Gastrocnemius medialis (tissue), 4 donors: ENCODE data around the gene PHACTR1. TPM values are rescaled to one million over a fixed set of nuclear protein-coding genes. Genes with fewer than 3 reads are reported as not detected.

Source experiments
- ATAC-seq, 2 donors: fragments of 150-250 bp; one replicate each; pipeline ENCODE4 v1.9.1; 2016
- DNase-seq, 2 donors: peaks; one replicate each; pipeline ENCODE4 v3.0.0-alpha.2; 2019
- H3K27ac ChIP-seq, 4 donors: fragments of 200-600 bp; sonication (generic); 1 replicate in 1 of 4; 2 replicates in 3 of 4; pipeline ENCODE4 v1.5.1; 2016 to 2018; ENCODE audit warnings: mild to moderate bottlenecking in 2 of 4, moderate library complexity in 1 of 4
- H3K27me3 ChIP-seq, 3 donors: fragments of 200-600 bp; sonication (generic) in 2 of 3; 1 replicate in 1 of 3; 2 replicates in 2 of 3; pipeline versions ENCODE4 v1.5.1 to v1.6.0; 2016 to 2019; ENCODE audit warnings: mild to moderate bottlenecking in 1 of 3, moderate library complexity in 1 of 3
- H3K36me3 ChIP-seq, 2 donors: fragments of 200-600 bp; sonication (generic) in 1 of 2; one replicate each; pipeline ENCODE4 v1.5.1; 2017 to 2018
- H3K4me1 ChIP-seq, 2 donors: fragments of 200-600 bp; sonication (generic) in 1 of 2; one replicate each; pipeline ENCODE4 v1.5.1; 2016 to 2017; ENCODE audit warnings: mild to moderate bottlenecking in 2 of 2
- H3K4me3 ChIP-seq, 4 donors: fragments of 200-600 bp; sonication (generic) in 3 of 4; 1 replicate in 1 of 4; 2 replicates in 3 of 4; pipeline ENCODE4 v1.5.1; 2016 to 2019; ENCODE audit warnings: mild to moderate bottlenecking in 2 of 4
- H3K9me3 ChIP-seq, 3 donors: fragments of 200-600 bp; sonication (generic) in 2 of 3; 1 replicate in 1 of 3; 2 replicates in 2 of 3; pipeline ENCODE4 v1.5.1; 2016 to 2019
- POLR2A ChIP-seq, 2 donors: fragments of 450-650 bp; IDR thresholded peaks; one replicate each; pipeline ENCODE4 v1.6.1; 2017; ENCODE audit warnings: antibody characterized with exemption in 2 of 2, mild to moderate bottlenecking in 2 of 2, moderate library complexity in 2 of 2
- in situ Hi-C, 4 donors: fragments of 200-750 bp; cut with MboI; loops; one replicate each; pipeline versions ENCODE4 v1.15.0 to v1.8.0; 2017; ENCODE audit warnings: low sequenced_read_pairs in 4 of 4
- intact Hi-C: fragments of 100-400 bp; cut with DNase I; formaldehyde crosslinking; loops from one replicate; pipeline ENCODE4 v1.15.1; 2023; ENCODE audit warnings: low total_unique reads
- total RNA-seq, 4 donors: library from RNA; depleted of rRNA; stranded (reverse); fragments of >200 nt; gene quantifications; one replicate each; pipeline versions ENCODE4 v1.1.0 to v1.2.3, GENCODE V29; 2016
- TF ChIP-seq, protein P1 (sequence below), 5 experiments: fragments of 450-650 bp in 3 of 5; fragments of 200-600 bp in 2 of 5; sonication (generic) in 2 of 5; IDR thresholded peaks in 4 of 5; conservative IDR thresholded peaks in 1 of 5; 1 replicate in 4 of 5; 2 replicates in 1 of 5; pipeline ENCODE4 v1.5.1; 2016 to 2019; ENCODE audit warnings: antibody characterized with exemption in 5 of 5, mild to moderate bottlenecking in 3 of 5, moderate library complexity in 3 of 5

Gene PHACTR1
- total RNA-seq, 4 donors from 2014 or later: 0.07 to 0.82 (median 0.21) TPM

DNA sequence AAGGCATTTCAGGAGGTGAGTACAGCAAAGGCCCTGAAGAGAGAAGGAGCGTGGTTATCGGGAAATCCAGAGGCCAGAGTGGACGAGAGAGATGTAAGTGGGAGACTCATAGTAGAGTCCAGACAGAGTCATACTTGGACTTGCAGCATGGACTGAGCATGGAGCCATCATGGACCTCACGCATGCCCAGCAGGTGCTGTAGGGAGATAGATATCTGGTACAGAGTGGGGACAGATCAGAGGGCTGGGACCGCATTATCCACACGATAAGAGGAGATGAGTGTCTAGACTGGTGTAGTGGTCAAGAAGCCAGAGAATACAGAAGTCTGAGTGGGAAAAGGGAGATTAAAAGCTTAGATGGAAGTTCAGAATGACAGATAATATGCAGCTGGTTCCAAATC, 484.8 kb downstream of the PHACTR1 start:
- intact Hi-C loops: no loop called here

DNA sequence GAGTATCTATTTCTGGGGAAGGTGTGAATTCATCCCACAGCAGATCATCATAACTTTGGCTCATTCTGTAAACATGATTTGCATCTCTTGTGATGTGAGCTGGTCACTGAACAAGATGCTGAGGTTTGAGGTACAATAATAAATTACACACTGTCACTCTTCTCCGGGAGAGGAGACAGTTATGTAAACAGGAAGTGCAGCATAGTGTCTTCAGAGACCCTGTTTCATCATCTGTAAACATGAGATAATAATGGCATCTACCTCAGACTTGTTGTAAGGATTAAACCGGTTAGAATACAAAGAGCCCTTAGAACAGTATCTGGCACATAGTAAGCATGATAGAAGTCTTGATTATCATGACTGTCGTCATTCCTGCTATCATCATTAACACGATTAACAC, 486.6 kb downstream of the PHACTR1 start:
- DNase-seq (no peak), ATAC-seq (no peak)
- no peaks in the 10 kb centered on the region for H3K9me3 ChIP-seq
- H3K27ac ChIP-seq: no peak overlapping the region
- H3K4me1 ChIP-seq: no peaks in the 10 kb centered on the region
- no peaks in the 10 kb centered on the region for H3K36me3 ChIP-seq
- no peaks in the 10 kb centered on the region for H3K27me3 ChIP-seq
- in situ Hi-C loops (no loop called here), intact Hi-C loops (no loop called here)
- TF ChIP-seq, protein P1, sequence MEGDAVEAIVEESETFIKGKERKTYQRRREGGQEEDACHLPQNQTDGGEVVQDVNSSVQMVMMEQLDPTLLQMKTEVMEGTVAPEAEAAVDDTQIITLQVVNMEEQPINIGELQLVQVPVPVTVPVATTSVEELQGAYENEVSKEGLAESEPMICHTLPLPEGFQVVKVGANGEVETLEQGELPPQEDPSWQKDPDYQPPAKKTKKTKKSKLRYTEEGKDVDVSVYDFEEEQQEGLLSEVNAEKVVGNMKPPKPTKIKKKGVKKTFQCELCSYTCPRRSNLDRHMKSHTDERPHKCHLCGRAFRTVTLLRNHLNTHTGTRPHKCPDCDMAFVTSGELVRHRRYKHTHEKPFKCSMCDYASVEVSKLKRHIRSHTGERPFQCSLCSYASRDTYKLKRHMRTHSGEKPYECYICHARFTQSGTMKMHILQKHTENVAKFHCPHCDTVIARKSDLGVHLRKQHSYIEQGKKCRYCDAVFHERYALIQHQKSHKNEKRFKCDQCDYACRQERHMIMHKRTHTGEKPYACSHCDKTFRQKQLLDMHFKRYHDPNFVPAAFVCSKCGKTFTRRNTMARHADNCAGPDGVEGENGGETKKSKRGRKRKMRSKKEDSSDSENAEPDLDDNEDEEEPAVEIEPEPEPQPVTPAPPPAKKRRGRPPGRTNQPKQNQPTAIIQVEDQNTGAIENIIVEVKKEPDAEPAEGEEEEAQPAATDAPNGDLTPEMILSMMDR (IDR thresholded peaks at IDR 0.05 in 4 of 5, conservative IDR thresholded peaks at IDR 0.05 in 1 of 5): no peak
- TF ChIP-seq POLR2A (IDR thresholded peaks at IDR 0.05): no peak
- no peak overlapping the region for H3K4me3 ChIP-seq

More for the DNA sequence above, 484.8 kb downstream of the PHACTR1 start:
- TF ChIP-seq POLR2A (IDR thresholded peaks at IDR 0.05): no peak
- TF ChIP-seq, protein P1 (IDR thresholded peaks at IDR 0.05 in 4 of 5, conservative IDR thresholded peaks at IDR 0.05 in 1 of 5): no peak
- H3K36me3 ChIP-seq: no peaks in the 10 kb centered on the region
- in situ Hi-C loops: no loop called here
- DNase-seq (no peak), ATAC-seq (no peak)
- H3K27ac ChIP-seq: no peak overlapping the region
- H3K9me3 ChIP-seq: no peaks in the 10 kb centered on the region
- no peaks in the 10 kb centered on the region for H3K4me1 ChIP-seq
- H3K4me3 ChIP-seq: no peak overlapping the region
- H3K27me3 ChIP-seq: no peaks in the 10 kb centered on the region

DNA sequence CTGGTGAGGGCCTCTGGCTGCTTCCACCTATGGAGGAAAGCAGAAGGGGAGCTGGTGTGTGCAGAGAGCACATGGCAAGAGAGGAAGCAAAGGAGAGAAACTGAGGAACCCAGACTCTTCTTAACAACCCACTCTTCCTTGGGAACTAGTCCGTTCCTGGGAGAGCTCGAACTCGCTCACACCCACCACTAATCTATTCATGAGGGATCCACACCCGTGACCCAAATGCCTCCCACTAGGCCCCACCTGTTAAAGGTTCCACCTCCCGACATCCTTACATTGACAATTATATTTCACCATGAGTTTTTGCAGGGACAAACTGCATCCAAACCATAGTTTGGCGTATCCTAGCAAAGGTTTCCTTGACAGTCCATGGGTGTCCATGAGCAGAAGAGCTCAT, 488.5 kb downstream of the PHACTR1 start:
- ATAC-seq: no peak
- in situ Hi-C loops (no loop called here), intact Hi-C loops (no loop called here)
- H3K27ac ChIP-seq: no peak overlapping the region
- H3K27me3 ChIP-seq: no peaks in the 10 kb centered on the region
- no peaks in the 10 kb centered on the region for H3K9me3 ChIP-seq
- H3K4me1 ChIP-seq: no peaks in the 10 kb centered on the region
- TF ChIP-seq, protein P1 (IDR thresholded peaks at IDR 0.05 in 4 of 5, conservative IDR thresholded peaks at IDR 0.05 in 1 of 5): no peak
- TF ChIP-seq POLR2A (IDR thresholded peaks at IDR 0.05): no peak
- H3K4me3 ChIP-seq: no peak overlapping the region
- no peak for DNase-seq
- no peaks in the 10 kb centered on the region for H3K36me3 ChIP-seq

DNA sequence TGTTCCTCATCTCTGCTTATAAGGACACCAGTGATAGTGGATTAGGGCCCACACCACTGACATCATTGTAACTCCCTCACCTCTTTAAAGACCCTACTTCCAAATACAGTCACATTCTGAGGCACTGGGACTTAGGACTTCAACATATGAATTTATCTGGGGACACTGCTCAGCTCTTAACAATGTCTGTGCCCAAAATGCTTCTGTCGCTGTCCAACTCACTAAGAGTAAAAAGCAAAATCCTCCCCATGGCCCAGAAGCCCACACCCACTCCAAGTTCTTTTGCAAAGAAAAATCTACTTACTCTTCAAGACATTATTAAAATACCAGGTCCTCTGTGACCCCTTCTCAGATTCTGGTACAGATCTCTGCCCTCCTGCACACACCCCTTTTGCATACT, 495.5 kb downstream of the PHACTR1 start:
- H3K9me3 ChIP-seq: no peaks in the 10 kb centered on the region
- in situ Hi-C loops: no loop called here
- H3K27me3 ChIP-seq: no peaks in the 10 kb centered on the region
- no peak overlapping the region for H3K4me3 ChIP-seq
- H3K4me1 ChIP-seq: no peaks in the 10 kb centered on the region
- ATAC-seq (no peak), DNase-seq (no peak)
- H3K27ac ChIP-seq: no peak overlapping the region
- intact Hi-C loops: no loop called here
- H3K36me3 ChIP-seq: no peaks in the 10 kb centered on the region
- TF ChIP-seq, protein P1 (IDR thresholded peaks at IDR 0.05 in 4 of 5, conservative IDR thresholded peaks at IDR 0.05 in 1 of 5): no peak
- no peak for TF ChIP-seq POLR2A (IDR thresholded peaks at IDR 0.05)

DNA sequence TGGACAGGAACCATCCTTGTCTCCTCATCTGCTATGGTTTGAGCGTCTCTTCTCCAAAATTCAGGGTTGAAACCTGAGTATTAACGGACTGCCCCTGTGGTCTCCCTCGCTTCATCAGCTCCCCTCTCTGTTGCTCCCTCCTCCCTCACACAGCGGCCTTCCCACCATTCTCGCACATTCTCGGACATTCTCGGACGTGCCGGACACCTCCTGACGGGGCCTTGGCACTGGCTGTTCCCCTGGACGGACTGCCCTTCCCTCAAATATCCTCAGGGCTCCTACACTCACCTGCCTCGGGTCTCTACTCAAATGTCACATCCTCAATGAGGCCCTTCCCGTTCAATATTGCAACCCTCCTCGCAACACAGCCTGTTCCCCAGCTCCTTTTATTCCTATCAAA, 496.0 kb downstream of the PHACTR1 start:
- H3K4me3 ChIP-seq: no peak overlapping the region

More for the DNA sequence above, 496.0 kb downstream of the PHACTR1 start:
- TF ChIP-seq POLR2A (IDR thresholded peaks at IDR 0.05): no peak
- TF ChIP-seq, protein P1 (IDR thresholded peaks at IDR 0.05 in 4 of 5, conservative IDR thresholded peaks at IDR 0.05 in 1 of 5): no peak
- intact Hi-C loops: no loop called here
- H3K36me3 ChIP-seq: no peaks in the 10 kb centered on the region
- DNase-seq (no peak), ATAC-seq (no peak)
- H3K4me1 ChIP-seq: no peaks in the 10 kb centered on the region
- no peaks in the 10 kb centered on the region for H3K27me3 ChIP-seq
- in situ Hi-C loops: no loop called here
- H3K27ac ChIP-seq: no peak overlapping the region
- H3K9me3 ChIP-seq: no peaks in the 10 kb centered on the region
